Ovary (tissue), 3 donors: ENCODE results near the gene TRPM2.

Source experiments
- CTCF ChIP-seq, 3 donors: fragments of 450-650 bp in 2 of 3; fragments of 200-600 bp in 1 of 3; IDR thresholded peaks; one replicate each; pipeline versions ENCODE4 v1.5.1 to v1.8.0; 2016 to 2022; ENCODE audit warnings: antibody characterized with exemption in 3 of 3, mild to moderate bottlenecking in 1 of 3
- POLR2A ChIP-seq: fragments of 450-650 bp; IDR thresholded peaks from one replicate; pipeline ENCODE4 v1.6.1; 2017; ENCODE audit warnings: antibody characterized with exemption, mild to moderate bottlenecking, moderate library complexity
- donor health status: DM: no; HTN: no; CAD: no.

GRCh38 chr21:44433791-44434567 is 80.6 kb downstream of the TRPM2 start:
- no peak for TF ChIP-seq CTCF (IDR thresholded peaks at IDR 0.05)
- no peak for TF ChIP-seq POLR2A
